Fibroblast of lung (primary cell): ENCODE results near the gene RSPH3. TPM values are rescaled to one million over a fixed set of nuclear protein-coding genes. Genes with fewer than 3 reads are reported as not detected.

Experiments used
- DNase-seq, 2 donors: peaks; one replicate each; pipeline versions ENCODE4 v3.0.0 to v3.0.0-alpha.2; 2010; ENCODE audit warnings: low read depth in 2 of 2
- H2AFZ ChIP-seq: 2 replicates; pipeline ENCODE4 v1.5.1; 2012; ENCODE audit warnings: low read length, control low read depth, inconsistent platforms
- H3K27ac ChIP-seq: 2 replicates; pipeline ENCODE4 v1.5.1; 2011; ENCODE audit warnings: low read length, control low read depth; ENCODE audit not compliant: insufficient read depth
- H3K27me3 ChIP-seq: 2 replicates; pipeline ENCODE4 v1.5.1; 2011; ENCODE audit warnings: mild to moderate bottlenecking, low read length; ENCODE audit not compliant: control insufficient read depth, insufficient read depth
- H3K36me3 ChIP-seq: 2 replicates; pipeline ENCODE4 v1.5.1; 2011; ENCODE audit warnings: low read length; ENCODE audit not compliant: control insufficient read depth, insufficient read depth
- H3K4me1 ChIP-seq: 2 replicates; pipeline ENCODE4 v1.5.1; 2011; ENCODE audit warnings: low read length; ENCODE audit not compliant: control insufficient read depth, insufficient read depth; ENCODE audit errors: extremely low read depth
- H3K4me2 ChIP-seq: 2 replicates; pipeline ENCODE4 v1.5.1; 2011; ENCODE audit warnings: low read length, control low read depth; ENCODE audit not compliant: insufficient read depth; ENCODE audit errors: extremely low read depth
- H3K4me3 ChIP-seq, 4 experiments: fragments of 200-600 bp in 1 of 4; sonication (generic) in 1 of 4; replicated peaks in 1 of 4; 2 replicates each; pipeline ENCODE4 v1.5.1; 2011 to 2016; ENCODE audit warnings: low read length in 4 of 4, low read depth in 3 of 4, mild to moderate bottlenecking in 3 of 4, control low read depth in 2 of 4, inconsistent platforms in 1 of 4, mixed read lengths in 1 of 4; ENCODE audit not compliant: insufficient read depth in 1 of 4; ENCODE audit errors: control extremely low read depth in 1 of 4
- H3K79me2 ChIP-seq: 2 replicates; pipeline ENCODE4 v1.5.1; 2012; ENCODE audit warnings: mild to moderate bottlenecking, low read length, inconsistent platforms; ENCODE audit not compliant: control insufficient read depth, insufficient read depth
- H3K9ac ChIP-seq: 2 replicates; pipeline ENCODE4 v1.5.1; 2011; ENCODE audit warnings: mild to moderate bottlenecking, low read length, control low read depth; ENCODE audit not compliant: insufficient read depth
- H3K9me3 ChIP-seq: 2 replicates; pipeline ENCODE4 v1.5.1; 2012; ENCODE audit warnings: low read depth, low read length; ENCODE audit not compliant: control insufficient read depth, insufficient read depth
- H4K20me1 ChIP-seq: 2 replicates; pipeline ENCODE4 v1.5.1; 2011; ENCODE audit warnings: low read length; ENCODE audit not compliant: control insufficient read depth, insufficient read depth; ENCODE audit errors: extremely low read depth
- CTCF ChIP-seq, 2 donors: IDR thresholded peaks in 1 of 2; conservative IDR thresholded peaks in 1 of 2; 1 replicate in 1 of 2; 2 replicates in 1 of 2; pipeline ENCODE4 v1.5.1; 2011 to 2012; ENCODE audit warnings: low read length in 2 of 2, control low read depth in 1 of 2, inconsistent platforms in 1 of 2, low read depth in 1 of 2, mild to moderate bottlenecking in 1 of 2
- EZH2 ChIP-seq: IDR thresholded peaks from 2 replicates; pipeline ENCODE4 v1.5.1; 2012; ENCODE audit warnings: low read length, control low read depth, mild to moderate bottlenecking; ENCODE audit errors: missing control alignments
- polyA plus RNA-seq, 2 donors: library from polyadenylated mRNA; depleted of rRNA in 1 of 2; stranded (reverse) in 1 of 2; unstranded in 1 of 2; fragments of >200 nt; gene quantifications; 2 replicates each; pipeline ENCODE4 v1.2.1, GENCODE V29; 2011 to 2012; ENCODE audit warnings: missing spikeins in 1 of 2
- total RNA-seq: library from RNA; depleted of rRNA; stranded (reverse); fragments of >200 nt; gene quantifications from 2 replicates; pipeline ENCODE4 v1.2.1, GENCODE V29; 2014

The RSPH3 gene
- total and polyA plus RNA-seq, 2 donors (not counting 1 experiment from before 2014, with no cell fraction given): 2.3 to 5.9 TPM

DNA sequence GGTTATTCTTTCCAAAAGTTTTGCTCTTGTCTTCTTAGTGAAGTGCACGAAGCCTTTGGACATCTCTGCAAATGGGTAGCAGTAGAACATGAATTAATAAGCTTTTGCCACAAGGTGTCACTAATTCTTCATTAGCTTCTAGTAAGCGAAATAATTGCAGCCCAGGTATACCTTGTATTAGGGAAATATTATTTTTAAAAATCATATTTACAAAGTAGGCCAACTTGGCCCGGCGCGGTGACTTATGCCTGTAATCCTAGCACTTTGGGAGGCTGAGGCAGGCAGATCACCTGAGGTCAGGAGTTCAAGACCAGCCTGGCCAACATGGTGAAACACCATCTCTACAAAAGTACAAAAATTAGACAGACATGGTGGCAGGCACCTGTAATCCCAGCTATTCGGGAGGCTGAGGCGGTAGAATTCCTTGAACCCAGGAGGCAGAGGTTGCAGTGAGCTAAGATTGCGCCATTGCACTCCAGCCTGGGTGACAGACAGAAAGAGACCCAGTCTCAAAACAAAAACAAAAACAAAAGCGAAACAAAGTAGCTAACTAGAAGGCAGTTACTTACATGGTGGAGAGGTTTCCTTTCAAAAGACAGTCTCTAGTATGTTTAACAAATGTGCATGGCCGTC is 8.8 kb upstream of the RSPH3 start:
- Histone ChIP-seq H3K27me3 (no peaks in the 10 kb centered on the region), H3K4me1 (no peaks in the 10 kb centered on the region), H3K27ac (no peak overlapping the region), H3K4me3 (no peak overlapping the region), H2AFZ (no peak overlapping the region), H3K36me3 (no peaks in the 10 kb centered on the region), H3K9ac (no peak overlapping the region), H3K79me2 (no peaks in the 10 kb centered on the region), H3K9me3 (no peaks in the 10 kb centered on the region), H3K4me2 (no peak overlapping the region), H4K20me1 (no peaks in the 10 kb centered on the region)
- peak; percentile 16 to 57 for DNase-seq
- no peak for TF ChIP-seq EZH2
- TF ChIP-seq CTCF (conservative IDR thresholded peaks at IDR 0.05 in 1 of 2, IDR thresholded peaks at IDR 0.05 in 1 of 2; ENCODE audit: low read depth in 1 of 2, low read length in 2 of 2): peak; percentile 20 to 41

GRCh38 chr6:159007510-159007909 is 7.5 kb upstream of the RSPH3 start:
- Histone ChIP-seq H4K20me1 (no peaks in the 10 kb centered on the region), H3K4me1 (no peaks in the 10 kb centered on the region), H3K36me3 (no peaks in the 10 kb centered on the region), H3K79me2 (no peaks in the 10 kb centered on the region), H3K9me3 (no peaks in the 10 kb centered on the region), H3K27ac (no peak overlapping the region), H3K27me3 (no peaks in the 10 kb centered on the region), H2AFZ (no peak overlapping the region), H3K4me3 (no peak overlapping the region), H3K9ac (no peak overlapping the region), H3K4me2 (no peak overlapping the region)
- no peak for DNase-seq
- TF ChIP-seq CTCF (conservative IDR thresholded peaks at IDR 0.05 in 1 of 2, IDR thresholded peaks at IDR 0.05 in 1 of 2; ENCODE audit: low read depth in 1 of 2, low read length in 2 of 2) (no peak), EZH2 (no peak)

DNA sequence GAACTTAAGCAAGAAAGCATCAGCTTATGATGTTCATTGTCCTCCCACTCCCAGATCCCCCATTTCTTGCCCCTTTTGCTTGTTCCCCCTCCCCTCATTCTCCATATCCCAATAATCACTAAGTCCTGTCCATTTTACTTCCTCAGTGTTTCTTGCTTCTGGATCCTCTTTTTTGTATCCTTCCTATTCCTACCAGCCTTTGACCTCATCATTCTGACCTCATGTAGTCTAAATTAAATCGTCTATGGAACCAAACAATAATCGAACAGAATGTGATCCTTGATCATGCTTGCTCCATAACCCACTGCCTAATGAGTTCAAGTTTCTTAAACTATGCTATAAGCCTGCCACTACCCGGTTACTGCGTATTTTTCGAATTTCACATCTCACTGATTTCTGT is 5.4 kb upstream of the RSPH3 start:
- H3K4me1 ChIP-seq: no peaks in the 10 kb centered on the region
- H3K4me3 ChIP-seq: no peak overlapping the region
- no peaks in the 10 kb centered on the region for H3K79me2 ChIP-seq
- TF ChIP-seq EZH2 (no peak), CTCF (conservative IDR thresholded peaks at IDR 0.05 in 1 of 2, IDR thresholded peaks at IDR 0.05 in 1 of 2; ENCODE audit: low read depth in 1 of 2, low read length in 2 of 2) (no peak)
- no peak overlapping the region for H2AFZ ChIP-seq
- H3K4me2 ChIP-seq: no peak overlapping the region
- H4K20me1 ChIP-seq: no peaks in the 10 kb centered on the region
- no peak overlapping the region for H3K9ac ChIP-seq
- H3K27me3 ChIP-seq: no peaks in the 10 kb centered on the region
- DNase-seq: no peak
- no peak overlapping the region for H3K27ac ChIP-seq
- no peaks in the 10 kb centered on the region for H3K9me3 ChIP-seq
- no peaks in the 10 kb centered on the region for H3K36me3 ChIP-seq
